HFF-Myc (cell line): ENCODE results near the gene PIEZO2.

Source experiments
- DNase-seq: peaks from one replicate; pipeline ENCODE4 v3.0.0-alpha.2; 2011; ENCODE audit warnings: low read depth; ENCODE audit errors: extremely low read depth
- H3K4me3 ChIP-seq: replicated peaks from 2 replicates; pipeline ENCODE4 v1.5.1; 2011; ENCODE audit warnings: low read depth, mild to moderate bottlenecking, control low read depth, low read length
- TF ChIP-seq, protein P1 (sequence below): IDR thresholded peaks from 2 replicates; pipeline ENCODE4 v1.5.1; 2012; ENCODE audit warnings: mild to moderate bottlenecking, low read depth, low read length, control low read depth; ENCODE audit errors: missing control alignments

PIEZO2 gene

DNA sequence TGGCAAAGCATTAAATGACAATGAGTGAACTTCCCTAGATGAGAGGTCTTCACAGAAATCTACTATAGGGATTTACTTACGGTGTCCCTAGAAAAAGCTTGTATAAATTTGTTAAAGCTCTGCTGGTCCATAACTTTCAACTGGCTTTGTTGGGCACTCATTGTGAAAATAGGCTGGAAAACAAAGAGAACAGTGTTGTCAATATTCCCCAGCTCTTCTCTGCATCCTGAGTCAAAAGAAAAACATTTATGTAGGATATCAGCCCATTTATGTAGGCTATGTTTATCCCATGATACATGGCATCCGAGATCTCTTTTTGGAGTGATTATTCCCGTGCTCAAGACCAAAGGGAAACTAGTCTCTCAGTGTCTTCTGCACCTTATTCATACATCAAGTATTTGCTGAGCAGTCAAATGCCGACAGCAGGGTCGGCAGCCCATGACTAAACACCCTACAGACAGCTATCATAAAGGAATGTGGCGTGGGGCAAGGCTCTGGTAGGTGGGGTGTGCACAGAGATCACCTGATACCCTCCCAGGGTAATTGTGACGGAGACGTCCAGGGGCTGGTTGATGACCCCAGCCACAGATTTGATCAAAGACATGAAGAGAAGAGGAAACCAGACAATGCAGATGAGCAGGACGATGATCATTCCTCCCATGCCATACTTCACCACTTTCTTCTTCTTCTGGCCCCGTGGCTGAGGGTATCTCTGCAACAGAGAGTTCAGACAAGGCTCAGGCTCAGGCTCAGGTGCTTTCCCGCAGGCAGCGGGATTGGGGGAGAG, 467.6 kb downstream of the PIEZO2 start:
- TF ChIP-seq, protein P1, sequence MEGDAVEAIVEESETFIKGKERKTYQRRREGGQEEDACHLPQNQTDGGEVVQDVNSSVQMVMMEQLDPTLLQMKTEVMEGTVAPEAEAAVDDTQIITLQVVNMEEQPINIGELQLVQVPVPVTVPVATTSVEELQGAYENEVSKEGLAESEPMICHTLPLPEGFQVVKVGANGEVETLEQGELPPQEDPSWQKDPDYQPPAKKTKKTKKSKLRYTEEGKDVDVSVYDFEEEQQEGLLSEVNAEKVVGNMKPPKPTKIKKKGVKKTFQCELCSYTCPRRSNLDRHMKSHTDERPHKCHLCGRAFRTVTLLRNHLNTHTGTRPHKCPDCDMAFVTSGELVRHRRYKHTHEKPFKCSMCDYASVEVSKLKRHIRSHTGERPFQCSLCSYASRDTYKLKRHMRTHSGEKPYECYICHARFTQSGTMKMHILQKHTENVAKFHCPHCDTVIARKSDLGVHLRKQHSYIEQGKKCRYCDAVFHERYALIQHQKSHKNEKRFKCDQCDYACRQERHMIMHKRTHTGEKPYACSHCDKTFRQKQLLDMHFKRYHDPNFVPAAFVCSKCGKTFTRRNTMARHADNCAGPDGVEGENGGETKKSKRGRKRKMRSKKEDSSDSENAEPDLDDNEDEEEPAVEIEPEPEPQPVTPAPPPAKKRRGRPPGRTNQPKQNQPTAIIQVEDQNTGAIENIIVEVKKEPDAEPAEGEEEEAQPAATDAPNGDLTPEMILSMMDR = no peak
- no peak overlapping the region for H3K4me3 ChIP-seq
- DNase-seq = no peak

DNA sequence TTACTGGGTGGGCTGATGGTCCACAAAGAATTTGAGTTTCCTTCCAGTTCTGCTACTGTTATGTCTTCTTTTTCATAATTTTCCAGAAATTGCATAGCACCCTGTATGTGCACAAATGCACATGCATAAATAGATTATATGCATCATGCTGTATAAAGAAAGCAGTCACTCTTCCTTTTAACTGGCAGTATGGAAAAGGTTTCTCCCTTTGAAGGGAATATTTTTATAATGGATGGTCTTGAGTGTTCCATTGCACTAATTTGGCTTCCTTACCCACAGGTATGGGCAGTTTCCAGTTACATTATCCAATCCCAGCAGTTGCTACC, 469.1 kb downstream of the PIEZO2 start:
- TF ChIP-seq, protein P1 = no peak
- no peak for DNase-seq
- H3K4me3 ChIP-seq = no peak overlapping the region

DNA sequence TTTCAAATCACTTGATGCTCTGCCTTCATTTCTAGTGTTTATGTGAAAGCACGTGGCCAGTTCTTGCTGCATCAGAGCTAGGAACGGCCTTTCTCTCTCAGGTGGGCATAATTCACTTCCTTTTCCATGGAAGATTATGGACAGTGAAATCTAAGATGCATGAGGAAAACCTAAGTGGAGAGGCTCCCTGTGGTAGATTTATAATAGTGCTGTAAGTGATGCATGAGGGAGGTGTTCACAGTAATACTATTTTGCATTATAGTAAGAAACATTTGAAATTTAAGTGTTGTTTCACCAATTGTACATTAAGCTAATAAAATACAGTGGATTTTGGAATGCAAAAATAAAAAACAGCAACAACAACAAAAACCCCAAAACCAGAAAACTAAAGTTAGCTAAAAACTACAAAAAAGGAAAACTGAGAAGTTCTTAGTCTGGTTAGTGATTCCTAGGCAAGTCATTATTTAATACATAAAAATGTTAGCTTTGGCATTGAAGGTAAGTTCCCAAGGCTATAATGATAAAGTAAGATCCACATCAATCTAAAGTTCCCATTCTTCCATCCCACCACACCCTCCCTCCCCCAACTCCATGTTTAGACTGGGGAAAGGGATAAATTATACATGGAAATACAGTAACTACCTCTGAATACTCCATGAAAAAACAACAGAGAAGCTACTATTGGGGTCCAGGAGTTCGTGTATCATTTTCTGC, 469.7 kb downstream of the PIEZO2 start:
- TF ChIP-seq, protein P1 = no peak
- no peak overlapping the region for H3K4me3 ChIP-seq
- DNase-seq = no peak

GRCh38 chr18:10671441-10671840, 477.9 kb downstream of the PIEZO2 start:
- no peak overlapping the region for H3K4me3 ChIP-seq
- TF ChIP-seq, protein P1 = no peak
- DNase-seq = no peak

DNA sequence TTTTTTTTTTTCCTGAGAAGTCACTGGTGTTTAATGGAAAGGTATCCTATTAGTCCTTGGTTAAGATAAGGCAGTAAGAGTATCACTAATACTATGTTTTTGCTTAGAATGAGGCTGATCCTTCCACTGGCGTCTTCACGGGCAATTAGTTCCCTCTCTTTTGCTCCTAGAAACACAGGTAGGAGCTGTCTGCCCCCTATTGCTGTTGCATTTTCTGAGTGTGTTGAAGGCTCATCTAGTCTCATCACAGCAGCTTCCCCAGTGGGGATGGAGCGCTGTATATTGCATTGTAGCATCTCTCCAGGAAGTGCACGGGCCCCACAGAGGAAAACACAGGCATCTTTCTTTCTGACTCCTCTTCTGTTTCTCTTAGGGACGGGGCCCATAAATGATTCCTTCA, 478.5 kb downstream of the PIEZO2 start:
- DNase-seq = no peak
- TF ChIP-seq, protein P1 = no peak
- H3K4me3 ChIP-seq = no peak overlapping the region

DNA sequence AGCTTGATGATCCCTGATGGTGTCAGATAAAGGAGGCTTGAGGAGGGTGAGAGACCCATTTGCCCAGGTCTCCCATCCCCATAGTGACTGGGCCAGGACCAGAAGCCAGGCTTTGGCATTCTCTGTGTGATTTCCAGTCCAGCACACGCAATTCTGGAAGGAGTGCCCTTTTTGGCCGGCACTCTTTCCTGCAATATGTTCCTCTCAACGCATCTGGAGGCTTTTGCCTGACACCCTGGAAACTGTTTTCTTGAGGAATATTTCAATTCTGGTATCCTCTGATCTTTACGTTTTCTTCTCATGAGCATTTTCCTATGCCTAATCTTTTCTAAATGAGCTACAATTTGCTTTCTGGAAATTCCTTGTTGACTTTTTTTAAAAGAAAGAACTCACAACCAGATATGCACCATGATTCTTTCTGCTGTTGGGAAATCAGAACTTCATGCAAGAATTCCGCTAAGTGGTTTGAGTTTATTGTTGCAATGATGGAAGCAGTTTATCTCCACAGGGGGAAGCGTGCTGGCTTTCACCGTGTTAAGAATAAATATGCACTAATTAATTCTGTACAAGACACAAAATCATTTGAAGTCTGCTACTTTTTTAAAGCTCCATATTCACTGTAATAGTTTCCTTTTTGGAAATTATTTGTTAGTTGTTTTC, 479.8 kb downstream of the PIEZO2 start:
- TF ChIP-seq, protein P1 = no peak
- no peak for DNase-seq
- no peak overlapping the region for H3K4me3 ChIP-seq
